Stimulated activated CD8-positive, alpha-beta memory T cell treated with anti-CD3 and anti-CD28 coated beads, Interleukin-2, amount 100 ng/mL, for 1 hour (primary cell): ENCODE results near the gene HNRNPM.
"Not testable (repeated sequence)": the region's sequence is repeated elsewhere in the genome, so short reads cannot be mapped to it uniquely, and the experiment has no call there.

Experiments
- DNase-seq, 2 donors: peaks; one replicate each; pipeline ENCODE4 v3.0.0-alpha.2; 2020; ENCODE audit warnings: low read depth in 2 of 2

Gene HNRNPM

DNA sequence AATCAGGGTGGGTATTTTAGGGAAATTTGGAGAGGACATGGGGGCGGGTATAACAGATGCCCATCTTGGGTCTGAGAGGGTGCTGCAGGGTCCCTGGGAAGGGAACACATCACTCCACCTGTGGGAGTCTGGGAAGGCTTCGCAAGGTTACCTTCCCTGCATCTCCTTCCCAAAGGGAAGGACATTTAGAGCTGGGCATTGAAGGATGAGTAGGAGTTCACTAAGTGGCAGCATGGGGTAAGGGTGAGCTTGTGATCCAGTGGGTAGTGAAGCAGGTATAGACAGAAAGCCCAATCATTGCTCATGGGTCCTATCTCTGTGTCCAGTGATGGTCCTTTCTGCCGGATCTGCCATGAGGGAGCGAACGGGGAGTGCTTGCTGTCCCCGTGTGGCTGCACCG lies 18.5 kb upstream of the HNRNPM start:
- DNase-seq: no peak

- DNase-seq: no peak
These were observed 15.7 kb upstream of the HNRNPM start for GRCh38 chr19:8429044-8429443.

- no peak for DNase-seq
These were observed 14.9 kb upstream of the HNRNPM start for GRCh38 chr19:8429826-8430225.

- DNase-seq: no peak
These were observed 14.1 kb upstream of the HNRNPM start for GRCh38 chr19:8430650-8431049.

GRCh38 chr19:8438236-8438635 lies 6.5 kb upstream of the HNRNPM start:
- no peak for DNase-seq

DNA sequence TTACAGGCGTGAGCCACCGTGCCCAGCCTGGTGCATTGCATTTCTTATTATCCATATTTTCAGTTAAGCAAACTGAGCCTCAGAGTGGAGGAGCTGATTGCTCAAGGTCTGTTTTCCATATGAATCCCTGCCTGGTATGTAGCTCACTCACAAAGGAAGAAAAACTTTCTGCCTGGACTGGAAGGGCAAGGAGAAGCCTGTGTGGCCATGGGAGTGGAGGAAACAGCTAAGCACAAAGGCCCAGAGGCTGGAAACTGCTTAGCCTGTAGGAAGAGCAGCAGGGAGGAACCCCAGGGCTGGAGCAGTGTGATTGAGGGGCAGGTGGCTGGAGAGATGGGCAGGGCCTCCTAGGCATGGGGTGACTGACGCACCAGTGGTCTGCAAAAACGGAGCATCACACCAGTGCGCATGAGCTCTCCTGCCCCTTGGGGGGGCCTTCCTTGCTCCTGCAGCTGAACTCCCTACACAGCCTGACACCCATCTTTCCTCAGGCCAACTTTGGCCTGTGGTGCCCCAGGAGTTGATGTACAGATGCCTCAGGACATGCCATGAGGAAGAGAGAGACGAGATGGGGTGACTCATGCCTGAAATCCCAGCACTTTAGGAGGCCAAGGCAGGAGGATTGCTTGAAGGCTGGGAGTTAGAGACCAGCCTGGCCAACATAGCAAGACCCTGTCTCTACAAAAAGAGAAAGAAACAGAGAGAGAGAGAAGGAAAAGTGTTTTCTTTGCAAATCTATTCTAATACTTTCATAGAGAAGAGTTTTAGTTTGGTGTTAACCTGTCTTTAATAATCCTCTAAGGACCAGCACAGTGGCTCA lies 2.8 kb upstream of the HNRNPM start:
- DNase-seq: no peak

GRCh38 chr19:8444140-8444676 lies 567 bp upstream of the HNRNPM start:
- DNase-seq: not testable (repeated sequence)

GRCh38 chr19:8445488-8446001 lies 770 bp downstream of the HNRNPM start:
- peak; percentile 4 to 18 for DNase-seq

- DNase-seq: no peak
These were observed 1.4 kb downstream of the HNRNPM start for GRCh38 chr19:8446061-8446709.

DNA sequence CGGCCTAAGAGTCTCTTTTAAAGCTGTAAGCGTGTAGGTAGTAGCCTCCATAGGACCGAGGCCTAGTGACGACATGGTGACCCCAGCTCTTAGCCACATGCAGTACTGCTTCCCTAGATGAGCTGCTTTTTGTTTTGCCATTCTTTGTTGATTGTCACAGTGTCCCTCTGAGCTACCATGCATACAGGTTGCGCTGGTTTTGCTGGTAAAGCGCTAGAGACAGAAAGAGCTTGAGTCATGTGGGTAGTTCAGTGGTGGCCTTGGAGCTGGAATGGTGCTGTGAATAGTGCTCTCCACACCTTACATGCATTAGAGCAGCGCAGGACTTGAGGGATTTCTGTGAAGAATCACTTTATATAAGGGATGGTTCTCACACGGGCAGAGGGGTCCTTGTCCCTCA lies 5.1 kb downstream of the HNRNPM start:
- no peak for DNase-seq

- no peak for DNase-seq
These were observed 6.6 kb downstream of the HNRNPM start for GRCh38 chr19:8451377-8451776.

- DNase-seq: peak in 1 of 2 donors; percentile 6
These were observed 7.1 kb downstream of the HNRNPM start for GRCh38 chr19:8451885-8452284.

DNA sequence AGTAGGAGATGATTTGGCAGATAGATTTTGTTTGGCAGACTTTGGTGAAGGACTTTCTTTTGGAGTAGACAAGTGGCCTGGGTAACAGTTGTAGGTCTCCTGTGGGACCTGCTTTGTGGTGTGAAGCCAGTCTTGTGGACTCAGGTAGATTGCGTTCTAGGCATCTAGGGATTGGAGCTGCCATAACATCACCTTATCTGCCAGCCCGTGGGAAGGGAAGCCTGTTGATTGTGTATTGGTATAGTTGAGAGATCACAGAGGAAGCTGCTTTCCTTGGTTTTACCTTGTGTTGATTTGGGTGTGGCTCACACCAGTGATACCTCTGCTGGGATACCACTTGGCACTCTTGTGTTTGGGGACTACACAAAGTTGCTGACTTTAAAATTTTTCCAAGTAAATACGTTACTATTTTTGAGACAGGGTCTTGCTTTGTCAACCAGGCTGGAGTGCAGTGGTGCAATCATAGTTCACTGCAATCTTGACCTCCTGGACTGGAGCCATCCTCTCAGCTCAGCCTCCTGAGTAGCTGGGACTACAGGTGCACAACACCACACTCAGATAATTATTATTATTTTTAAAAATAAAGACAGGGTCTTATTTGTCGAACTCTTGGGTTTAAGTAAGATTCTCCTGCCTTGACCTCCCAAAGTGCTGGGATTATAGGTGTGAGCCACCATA lies 7.8 kb downstream of the HNRNPM start:
- no peak for DNase-seq

GRCh38 chr19:8453616-8454015 lies 8.8 kb downstream of the HNRNPM start:
- DNase-seq: no peak

- DNase-seq: no peak
These were observed 9.4 kb downstream of the HNRNPM start for GRCh38 chr19:8454218-8454617.

GRCh38 chr19:8455018-8455417 lies 10.2 kb downstream of the HNRNPM start:
- DNase-seq: no peak

DNA sequence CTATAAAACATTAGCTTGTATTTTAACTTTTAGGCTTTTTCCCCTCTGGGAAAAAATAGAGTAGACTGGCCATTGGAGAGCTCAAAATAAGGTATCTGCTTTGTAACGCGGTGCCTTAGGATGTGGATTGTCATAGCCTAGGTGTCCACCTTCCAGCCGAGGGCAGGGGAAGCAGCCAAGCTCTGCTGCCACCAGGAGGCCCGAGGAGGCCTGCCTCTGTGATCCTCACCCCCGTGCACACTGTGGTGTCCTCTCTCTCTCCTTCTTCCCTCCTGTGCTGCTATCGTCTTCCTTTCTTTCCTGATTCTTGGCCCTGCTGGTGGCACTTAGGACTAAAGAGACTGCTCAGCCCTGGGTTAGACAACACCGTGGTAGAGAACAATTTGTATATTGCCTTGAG lies 11.3 kb downstream of the HNRNPM start:
- DNase-seq: no peak

DNA sequence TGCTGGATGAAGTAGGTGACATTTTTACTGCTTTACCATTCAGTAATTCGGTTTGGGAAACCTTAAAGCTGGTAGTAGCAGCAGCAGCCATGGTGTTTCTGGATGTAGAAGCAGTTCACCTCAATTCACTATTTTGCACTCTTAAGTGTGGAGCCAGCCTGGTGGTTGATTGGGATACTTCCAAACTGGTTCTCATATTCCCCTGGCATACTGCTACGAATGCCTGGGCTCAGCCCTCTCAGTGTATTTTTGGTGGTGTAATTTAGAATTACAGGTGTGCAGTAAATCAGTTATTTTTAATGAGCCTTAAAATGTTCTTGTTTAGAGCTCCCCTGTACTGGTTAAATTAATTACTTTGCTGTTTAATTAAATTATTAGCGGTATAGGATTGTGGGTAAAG lies 12.4 kb downstream of the HNRNPM start:
- no peak for DNase-seq

- no peak for DNase-seq
These were observed 13.1 kb downstream of the HNRNPM start for GRCh38 chr19:8457827-8458226.

- DNase-seq: no peak
These were observed 13.6 kb downstream of the HNRNPM start for GRCh38 chr19:8458380-8458779.

- DNase-seq: no peak
These were observed 14.3 kb downstream of the HNRNPM start for GRCh38 chr19:8459095-8459494.

DNA sequence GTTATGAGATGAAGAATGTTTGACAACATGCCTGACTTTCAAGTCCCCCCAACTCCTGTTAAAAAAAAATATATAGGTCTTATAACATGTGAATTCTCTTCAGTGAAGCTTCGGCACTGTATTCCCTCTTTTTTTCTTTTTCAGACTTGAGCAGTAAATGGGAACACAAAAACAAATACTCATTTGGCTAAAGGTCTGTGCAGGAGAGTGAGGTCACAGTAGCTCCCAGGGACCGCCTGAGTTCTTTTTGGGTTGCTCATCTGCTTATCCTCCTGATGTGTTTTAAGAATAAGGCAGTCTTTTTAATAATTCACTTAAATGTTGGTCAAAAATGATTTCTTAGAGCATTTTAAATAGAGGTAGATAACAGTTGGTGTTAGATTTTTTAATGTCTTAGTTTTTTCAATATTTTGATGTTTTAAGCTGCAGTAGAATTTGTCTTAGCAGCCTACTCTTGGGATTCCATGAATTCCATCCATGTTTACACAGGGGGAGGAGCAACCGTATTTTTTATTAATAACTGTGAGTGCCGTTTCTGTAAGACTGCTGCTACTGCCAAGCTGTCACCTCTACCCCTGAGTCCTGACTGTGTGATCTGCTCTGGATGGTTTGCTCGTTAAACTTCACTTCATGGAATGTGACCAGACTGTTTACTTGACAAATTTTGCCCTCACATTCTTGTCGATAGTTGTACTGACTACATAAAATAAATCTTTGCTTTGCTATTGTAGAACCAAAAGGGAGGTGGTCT lies 14.9 kb downstream of the HNRNPM start:
- no peak for DNase-seq
